Astrocyte of the cerebellum (primary cell): ENCODE data around the gene NARS2.
"Not testable (repeated sequence)": the region's sequence is repeated elsewhere in the genome, so short reads cannot be mapped to it uniquely, and the experiment has no call there.

Experiments
- DNase-seq: peaks from one replicate; pipeline ENCODE4 v3.0.0-alpha.2; 2011; ENCODE audit warnings: low read depth
- H3K4me3 ChIP-seq: 2 replicates; pipeline ENCODE4 v1.5.1; 2011; ENCODE audit warnings: mild to moderate bottlenecking, low read depth, low read length, moderate library complexity
- CTCF ChIP-seq: IDR thresholded peaks from 2 replicates; pipeline ENCODE4 v1.5.1; 2012; ENCODE audit warnings: low read length, low read depth, moderate library complexity, mild to moderate bottlenecking; ENCODE audit errors: missing control alignments
- in situ Hi-C: cut with HindIII; loops from 2 replicates; pipeline ENCODE4 v1.10.0; 2017; ENCODE audit warnings: low sequenced_read_pairs

NARS2 gene

GRCh38 chr11:78465169-78465942, 109.3 kb downstream of the NARS2 start:
- TF ChIP-seq CTCF, result no peak
- H3K4me3 ChIP-seq, result no peak overlapping the region
- in situ Hi-C loops, result no loop called here
- DNase-seq, result no peak

GRCh38 chr11:78464787-78465168, 109.9 kb downstream of the NARS2 start:
- in situ Hi-C loops, DNase-seq, H3K4me3 ChIP-seq: not testable (repeated sequence)

- no peak for TF ChIP-seq CTCF
- DNase-seq, result no peak
- in situ Hi-C loops, result no loop called here
- no peak overlapping the region for H3K4me3 ChIP-seq
These were observed 114.2 kb downstream of the NARS2 start for GRCh38 chr11:78460471-78460870.

- DNase-seq, result no peak
- TF ChIP-seq CTCF, result no peak
- no peak overlapping the region for H3K4me3 ChIP-seq
- in situ Hi-C loops, result no loop called here
These were observed 114.9 kb downstream of the NARS2 start for GRCh38 chr11:78459738-78460137.

GRCh38 chr11:78457448-78457847, 117.2 kb downstream of the NARS2 start:
- in situ Hi-C loops, result no loop called here
- DNase-seq, result no peak
- TF ChIP-seq CTCF, result no peak
- no peak overlapping the region for H3K4me3 ChIP-seq

GRCh38 chr11:78453140-78453935, 121.3 kb downstream of the NARS2 start:
- DNase-seq, result peak; percentile 27
- no peak for TF ChIP-seq CTCF
- no peak overlapping the region for H3K4me3 ChIP-seq
- in situ Hi-C loops, result loop anchor here (5.0 kb wide), 1 partner anchor 74 kb away; no protein-coding TSS in a partner anchor
